ENCODE data around the gene CDADC1.
"Not testable (repeated sequence)": the region's sequence is repeated elsewhere in the genome, so short reads cannot be mapped to it uniquely, and the experiment has no call there.

CDADC1 gene

DNA sequence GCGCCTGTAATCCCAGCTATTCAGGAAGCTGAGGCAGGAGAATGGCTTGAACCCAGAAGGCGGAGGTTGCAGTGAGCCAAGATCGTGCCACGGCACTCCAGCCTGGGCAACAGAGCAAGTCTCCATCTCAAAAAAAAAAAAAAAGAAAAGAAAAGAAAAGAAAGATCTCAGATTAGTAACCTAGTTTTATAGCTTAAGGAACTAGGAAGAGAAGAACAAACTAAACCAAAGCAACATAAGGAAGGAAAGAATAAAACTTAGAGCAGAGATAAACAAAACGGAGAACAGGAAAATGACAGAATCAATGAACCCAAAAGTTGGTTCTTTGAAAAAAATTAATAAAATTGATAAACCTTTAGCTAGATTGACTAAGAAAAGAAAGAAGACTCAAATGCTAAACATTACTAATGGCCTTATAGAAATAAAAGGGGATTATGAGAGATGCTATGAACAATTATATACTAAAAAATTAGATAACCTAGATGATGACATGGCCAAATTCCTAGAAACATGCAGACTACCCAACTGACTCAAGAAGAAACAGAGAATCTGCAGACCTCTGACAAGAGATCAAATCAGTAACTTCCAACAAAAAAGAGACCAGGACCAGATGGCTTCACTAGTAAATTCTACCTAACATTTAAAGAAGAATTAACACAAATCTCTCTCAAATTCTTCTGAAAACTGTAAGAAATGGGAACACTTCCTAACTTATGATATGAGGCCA lies 68.2 kb downstream of the CDADC1 start:
- no peak for DNase-seq (ENCODE audit: low read depth in 2 of 2)

- DNase-seq (ENCODE audit: low read depth in 2 of 2): no peak
Observed at GRCh38 chr13:49319551-49319950, 71.8 kb downstream of the CDADC1 start.

DNA sequence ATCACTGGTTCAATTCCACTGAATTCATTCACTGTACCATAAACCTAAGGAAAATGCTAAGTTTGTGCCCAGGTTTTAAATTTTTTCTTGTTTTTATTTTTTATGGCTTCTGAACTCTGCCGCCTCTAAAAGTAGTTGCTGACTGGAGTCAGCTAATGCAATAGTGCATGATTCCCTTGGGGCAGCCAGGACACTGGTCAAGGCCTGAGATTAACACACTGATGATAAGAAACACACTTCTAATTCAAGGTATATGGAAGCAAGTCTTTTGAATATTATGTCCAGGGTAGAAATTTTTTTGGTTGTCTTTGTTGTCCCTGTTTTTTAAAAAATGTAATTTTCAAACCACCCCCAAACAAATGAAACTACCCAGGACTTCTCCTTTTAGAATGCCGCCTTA lies 72.2 kb downstream of the CDADC1 start:
- DNase-seq (ENCODE audit: low read depth in 2 of 2): no peak

DNA sequence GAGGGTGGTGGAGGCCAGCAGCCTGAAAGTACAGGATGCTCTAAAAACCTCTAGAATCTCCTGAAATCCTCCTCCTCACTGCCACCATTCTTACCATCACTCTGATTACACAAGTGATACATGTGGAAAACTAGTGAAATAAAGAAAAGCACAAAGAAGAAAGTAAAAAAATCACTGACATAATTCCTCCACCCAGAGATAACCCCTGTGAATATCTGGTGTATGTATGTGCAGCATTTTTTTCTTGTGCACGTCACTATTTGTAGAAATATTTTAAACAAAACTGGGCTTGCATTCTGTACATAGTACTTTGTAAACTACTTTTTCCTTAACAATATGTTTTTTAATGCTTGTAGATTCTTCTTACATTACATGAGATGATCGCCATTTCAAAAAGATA lies 73.2 kb downstream of the CDADC1 start:
- DNase-seq (ENCODE audit: low read depth in 2 of 2): no peak

DNA sequence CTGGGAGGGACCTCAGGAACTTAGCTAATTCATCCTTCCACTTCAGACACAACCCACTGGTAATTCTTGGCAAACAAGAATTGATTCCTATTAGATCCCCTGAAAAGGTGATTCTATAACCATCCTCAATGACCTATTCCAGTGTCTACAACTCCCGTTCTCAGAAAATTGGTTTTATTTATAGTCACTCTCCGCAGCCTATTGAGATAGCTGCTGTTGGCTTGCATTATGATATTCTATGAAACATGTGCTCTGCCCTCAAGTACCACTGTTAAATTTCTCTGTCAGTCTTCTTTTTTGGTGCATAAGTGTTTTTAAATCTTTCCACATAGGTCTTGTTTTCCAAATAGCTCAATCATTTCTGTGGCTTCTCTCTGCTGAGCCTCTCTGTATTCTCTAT lies 75.0 kb downstream of the CDADC1 start:
- DNase-seq (ENCODE audit: low read depth in 2 of 2): no peak

DNA sequence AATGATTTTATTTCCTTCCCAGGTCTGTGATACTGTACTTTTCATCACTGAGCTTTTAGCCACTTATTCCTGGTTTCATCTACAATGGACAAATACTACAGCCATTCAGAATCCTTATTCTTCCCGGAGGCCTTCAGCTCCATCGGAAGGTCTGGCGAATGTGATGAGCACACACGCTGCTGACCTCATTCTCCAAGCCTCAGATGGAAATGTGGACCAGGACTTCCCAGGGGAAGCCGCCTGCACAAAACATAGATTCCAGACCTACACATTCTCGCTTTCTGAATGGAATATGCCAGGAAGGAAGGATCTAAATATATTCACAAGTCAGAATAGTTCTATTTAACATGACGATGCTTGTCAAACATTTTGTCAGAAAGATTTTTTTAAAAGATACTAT lies 75.6 kb downstream of the CDADC1 start:
- no peak for DNase-seq (ENCODE audit: low read depth in 2 of 2)

- DNase-seq (ENCODE audit: low read depth in 2 of 2): no peak
Observed at GRCh38 chr13:49326222-49326917, 78.6 kb downstream of the CDADC1 start.

GRCh38 chr13:49327145-49327544 lies 79.4 kb downstream of the CDADC1 start:
- not testable (repeated sequence) for DNase-seq (ENCODE audit: low read depth in 2 of 2)

GRCh38 chr13:49329831-49330545 lies 82.3 kb downstream of the CDADC1 start:
- no peak for DNase-seq (ENCODE audit: low read depth in 2 of 2)

GRCh38 chr13:49330546-49330864 lies 82.8 kb downstream of the CDADC1 start:
- no peak for DNase-seq (ENCODE audit: low read depth in 2 of 2)

GRCh38 chr13:49336655-49337054 lies 88.9 kb downstream of the CDADC1 start:
- no peak for DNase-seq (ENCODE audit: low read depth in 2 of 2)

DNA sequence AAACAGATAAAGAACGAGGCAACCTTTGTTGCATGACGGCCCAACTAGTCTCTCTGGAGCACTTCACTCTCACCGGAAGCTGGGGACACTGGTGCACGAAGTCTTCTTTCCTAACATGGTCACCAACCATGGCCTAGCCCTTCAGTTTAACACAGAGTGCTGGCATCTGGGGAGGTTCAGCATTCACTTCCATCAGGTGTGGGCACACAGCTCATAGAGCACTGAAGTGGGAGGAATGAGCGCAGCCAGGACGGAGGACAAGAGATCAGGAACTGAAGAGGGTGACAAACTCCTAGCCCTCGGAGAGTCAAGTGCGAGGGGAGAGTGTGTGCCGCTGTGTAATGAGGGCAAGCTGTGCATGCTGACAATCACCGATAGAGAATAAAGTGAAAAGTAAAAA lies 92.4 kb downstream of the CDADC1 start:
- no peak for DNase-seq (ENCODE audit: low read depth in 2 of 2)

DNA sequence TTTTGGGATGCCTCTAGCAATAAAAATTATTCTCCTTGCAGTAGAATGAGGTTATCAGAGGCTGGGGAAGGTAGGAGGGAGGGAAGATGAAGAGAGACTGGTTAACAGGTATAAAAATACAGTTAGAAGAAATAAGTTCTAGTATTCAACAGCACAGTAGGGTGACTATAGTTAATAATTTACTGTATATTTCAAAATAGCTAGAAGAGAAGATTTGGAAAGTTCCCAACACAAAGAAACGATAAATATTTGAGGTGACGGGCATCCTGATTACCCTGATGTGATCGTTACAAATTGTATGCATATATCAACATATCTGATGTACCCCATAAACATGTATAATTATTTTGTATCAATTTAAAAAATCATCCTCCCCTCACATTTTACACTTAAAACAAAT lies 93.8 kb downstream of the CDADC1 start:
- no peak for DNase-seq (ENCODE audit: low read depth in 2 of 2)

GRCh38 chr13:49341941-49342340 lies 94.2 kb downstream of the CDADC1 start:
- DNase-seq (ENCODE audit: low read depth in 2 of 2): no peak

- DNase-seq (ENCODE audit: low read depth in 2 of 2): no peak
Observed at GRCh38 chr13:49342454-49342853, 94.7 kb downstream of the CDADC1 start.

Data from activated CD8-positive, alpha-beta memory T cell treated with anti-CD3 and anti-CD28 coated beads for 4 hours (primary cell).